ENCODE measurements around the gene CATSPERZ. TPM values are rescaled to one million over a fixed set of nuclear protein-coding genes. Genes with fewer than 3 reads are reported as not detected.

CATSPERZ gene
- total and polyA plus RNA-seq, 8 donors: 0.27 to 1.5 (median 0.51) TPM; not detected in 5

GRCh38 chr11:64284962-64285884, 14.9 kb upstream of the CATSPERZ start, which contains the start of gene GPR137:
Gene GPR137, plus strand, starts transcription at chr11:64285848. Its CDS starts 677 bp downstream, at chr11:64286525.
- Histone ChIP-seq H3K36me3 (no peaks in the 10 kb centered on the region), H3K4me3 (peak within 1 kb of the TSS; percentile 53 to 91 (median 80)), H3K27ac (peak within 1 kb of the TSS; percentile 80 to 92 (median 88)), H3K27me3 (no peaks in the 10 kb centered on the region), H3K9me3 (no peaks in the 10 kb centered on the region), H3K4me1 (peaks cover 13 to 14% (median 14%) of the 10 kb centered on the region in 3 donors)
- 1% methylated on average over 74 to 102 of the region's 102 CpGs for WGBS, 2 donors
- peak; percentile 82 to 96 (median 92) for DNase-seq
- peak; percentile 73 to 84 (median 82) for ATAC-seq
- FAIRE-seq: no peak
- intact Hi-C loops (cut with DNase I): no loop called here
- no peak for TF ChIP-seq CTCF (IDR thresholded peaks at IDR 0.05)

- TF ChIP-seq CTCF (IDR thresholded peaks at IDR 0.05): no peak
- peak overlapping the region; percentile 80 to 92 (median 88) for H3K27ac ChIP-seq
- H3K27me3 ChIP-seq: no peaks in the 10 kb centered on the region
- intact Hi-C loops (cut with DNase I): no loop called here
- H3K36me3 ChIP-seq: no peaks in the 10 kb centered on the region
- H3K9me3 ChIP-seq: no peaks in the 10 kb centered on the region
- H3K4me1 ChIP-seq: peaks cover 13 to 14% (median 14%) of the 10 kb centered on the region in 3 donors
- DNase-seq: peak; percentile 64 to 91 (median 74)
- FAIRE-seq: no peak
- peak; percentile 28 to 41 (median 34) for ATAC-seq
- peak overlapping the region; percentile 53 to 91 (median 80) for H3K4me3 ChIP-seq
- WGBS, 2 donors: 17 to 23% methylated on average over 29 to 40 of the region's 40 CpGs
Observed at GRCh38 chr11:64285885-64286800, 14.0 kb upstream of the CATSPERZ start.

GRCh38 chr11:64286801-64287159, 13.4 kb upstream of the CATSPERZ start:
- Histone ChIP-seq H3K27ac (no peak overlapping the region), H3K27me3 (no peaks in the 10 kb centered on the region), H3K4me3 (no peak overlapping the region), H3K4me1 (peaks cover 14 to 18% (median 17%) of the 10 kb centered on the region in 3 donors), H3K36me3 (no peaks in the 10 kb centered on the region), H3K9me3 (no peaks in the 10 kb centered on the region)
- 57 to 62% methylated on average over 9 of the region's 9 CpGs for WGBS, 2 donors
- FAIRE-seq (no peak), DNase-seq (no peak), ATAC-seq (no peak)
- TF ChIP-seq CTCF (IDR thresholded peaks at IDR 0.05): no peak
- intact Hi-C loops (cut with DNase I): no loop called here

- peaks cover 0 to 4% (median under 1%) of the 10 kb centered on the region in 4 donors for H3K27me3 ChIP-seq
- TF ChIP-seq CTCF (IDR thresholded peaks at IDR 0.05): no peak
- no peak overlapping the region for H3K4me3 ChIP-seq
- no peaks in the 10 kb centered on the region for H3K36me3 ChIP-seq
- no peak overlapping the region for H3K27ac ChIP-seq
- WGBS, 2 donors: 93 to 94% methylated on average over 33 of the region's 33 CpGs
- DNase-seq: peak in 2 of 6 donors; percentile 38 to 72
- H3K9me3 ChIP-seq: no peaks in the 10 kb centered on the region
- intact Hi-C loops (cut with DNase I): no loop called here
- peaks cover 14 to 24% (median 22%) of the 10 kb centered on the region in 3 donors for H3K4me1 ChIP-seq
- no peak for ATAC-seq
- no peak for FAIRE-seq
Observed at GRCh38 chr11:64287676-64288352, 12.3 kb upstream of the CATSPERZ start.

Measured in pancreas (tissue), 10 donors.